VCaP (cell line): ENCODE measurements around the gene SLC5A9.
A peak's percentile ranks its signal among the peaks of the same experiment; 100 is the strongest.

ENCODE experiments used
- H3K27ac ChIP-seq: fragments of 450-650 bp; 2 replicates; pipeline ENCODE4 v1.5.1; 2017
- CTCF ChIP-seq: fragments of 450-650 bp; conservative IDR thresholded peaks from 2 replicates; pipeline ENCODE4 v1.5.1; 2017; ENCODE audit warnings: mild to moderate bottlenecking, moderate library complexity

Gene SLC5A9

GRCh38 chr1:48190881-48191280, 31.6 kb upstream of the SLC5A9 start:
- TF ChIP-seq CTCF = no peak
- no peak overlapping the region for H3K27ac ChIP-seq

GRCh38 chr1:48194801-48195200, 27.7 kb upstream of the SLC5A9 start:
- TF ChIP-seq CTCF = no peak
- H3K27ac ChIP-seq = no peak overlapping the region

GRCh38 chr1:48196237-48196636, 26.3 kb upstream of the SLC5A9 start:
- no peak for TF ChIP-seq CTCF

GRCh38 chr1:48198970-48199369, 23.5 kb upstream of the SLC5A9 start:
- TF ChIP-seq CTCF = no peak
- no peak overlapping the region for H3K27ac ChIP-seq

More at GRCh38 chr1:48196237-48196636, 26.3 kb upstream of the SLC5A9 start:
- H3K27ac ChIP-seq = no peak overlapping the region

- no peak for TF ChIP-seq CTCF
- no peak overlapping the region for H3K27ac ChIP-seq
These were observed 22.2 kb upstream of the SLC5A9 start for GRCh38 chr1:48200166-48200900.

- peak; percentile 89 for TF ChIP-seq CTCF
These were observed 20.3 kb upstream of the SLC5A9 start for GRCh38 chr1:48202030-48202752.

GRCh38 chr1:48203287-48203900, 19.1 kb upstream of the SLC5A9 start:
- peak; percentile 79 for TF ChIP-seq CTCF

More at GRCh38 chr1:48202030-48202752, 20.3 kb upstream of the SLC5A9 start:
- no peak overlapping the region for H3K27ac ChIP-seq

More at GRCh38 chr1:48203287-48203900, 19.1 kb upstream of the SLC5A9 start:
- no peak overlapping the region for H3K27ac ChIP-seq
